ENCODE data around the gene RNF217. TPM values are rescaled to one million over a fixed set of nuclear protein-coding genes. Genes with fewer than 3 reads are reported as not detected.

Gene RNF217
- total RNA-seq, 4 donors from 2014 or later = 4.5 to 15.5 (median 12.4) TPM

DNA sequence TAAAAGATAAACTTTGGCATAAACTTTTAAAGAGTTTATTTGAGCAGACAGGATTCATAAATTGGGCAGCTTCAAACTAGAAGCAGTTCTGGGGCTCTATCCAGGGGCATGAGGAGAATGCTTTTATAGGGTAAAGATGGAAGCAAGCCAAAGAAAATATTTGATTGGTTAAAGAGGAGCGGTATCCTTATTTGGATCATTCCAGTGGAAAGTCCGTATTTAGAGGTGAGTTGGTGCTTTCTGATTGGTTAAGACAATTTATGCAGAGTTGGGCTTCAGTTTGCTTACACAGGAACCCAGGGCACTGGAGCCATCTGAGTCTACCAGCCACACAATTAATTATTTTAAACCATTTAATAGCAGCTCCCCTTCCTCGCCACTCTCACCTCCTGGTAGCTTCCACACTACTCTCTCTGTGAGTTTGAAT, 37.9 kb upstream of the RNF217 start:
- intact Hi-C loops (cut with DNase I; ENCODE audit: low total_unique reads) = no loop called here
- in situ Hi-C loops (cut with MboI; ENCODE audit: low sequenced_read_pairs in 4 of 4) = no loop called here
- DNase-seq = no peak
- no peak overlapping the region for H3K4me3 ChIP-seq
- no peaks in the 10 kb centered on the region for H3K27me3 ChIP-seq
- TF ChIP-seq POLR2A (IDR thresholded peaks at IDR 0.05) = no peak
- TF ChIP-seq, protein P1, sequence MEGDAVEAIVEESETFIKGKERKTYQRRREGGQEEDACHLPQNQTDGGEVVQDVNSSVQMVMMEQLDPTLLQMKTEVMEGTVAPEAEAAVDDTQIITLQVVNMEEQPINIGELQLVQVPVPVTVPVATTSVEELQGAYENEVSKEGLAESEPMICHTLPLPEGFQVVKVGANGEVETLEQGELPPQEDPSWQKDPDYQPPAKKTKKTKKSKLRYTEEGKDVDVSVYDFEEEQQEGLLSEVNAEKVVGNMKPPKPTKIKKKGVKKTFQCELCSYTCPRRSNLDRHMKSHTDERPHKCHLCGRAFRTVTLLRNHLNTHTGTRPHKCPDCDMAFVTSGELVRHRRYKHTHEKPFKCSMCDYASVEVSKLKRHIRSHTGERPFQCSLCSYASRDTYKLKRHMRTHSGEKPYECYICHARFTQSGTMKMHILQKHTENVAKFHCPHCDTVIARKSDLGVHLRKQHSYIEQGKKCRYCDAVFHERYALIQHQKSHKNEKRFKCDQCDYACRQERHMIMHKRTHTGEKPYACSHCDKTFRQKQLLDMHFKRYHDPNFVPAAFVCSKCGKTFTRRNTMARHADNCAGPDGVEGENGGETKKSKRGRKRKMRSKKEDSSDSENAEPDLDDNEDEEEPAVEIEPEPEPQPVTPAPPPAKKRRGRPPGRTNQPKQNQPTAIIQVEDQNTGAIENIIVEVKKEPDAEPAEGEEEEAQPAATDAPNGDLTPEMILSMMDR (IDR thresholded peaks at IDR 0.05 in 4 of 5, conservative IDR thresholded peaks at IDR 0.05 in 1 of 5) = no peak
- no peak for ATAC-seq
- peaks cover 0 to 6% of the 10 kb centered on the region in 2 donors for H3K36me3 ChIP-seq
- no peak overlapping the region for H3K27ac ChIP-seq
- no peaks in the 10 kb centered on the region for H3K4me1 ChIP-seq
- no peaks in the 10 kb centered on the region for H3K9me3 ChIP-seq

DNA sequence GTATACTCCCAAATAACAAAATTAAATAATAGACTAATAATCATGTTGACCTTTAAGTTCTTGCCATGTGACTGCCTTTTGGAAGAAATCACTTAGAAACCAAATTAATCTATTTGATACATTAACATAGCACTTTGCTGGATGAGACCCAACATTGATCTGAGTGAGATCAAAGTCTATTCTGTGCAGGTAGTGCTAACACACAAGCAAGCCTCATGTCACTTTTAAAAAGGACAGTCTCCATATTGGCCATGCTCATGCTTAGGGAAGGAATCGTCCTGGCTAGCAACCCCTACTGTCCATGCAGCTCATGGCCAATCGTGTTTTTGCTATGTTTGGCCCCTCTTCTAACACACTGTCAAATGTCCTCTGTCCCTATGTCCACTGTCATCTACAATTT, 35.8 kb upstream of the RNF217 start:
- DNase-seq (no peak), ATAC-seq (no peak)
- Histone ChIP-seq H3K36me3 (peaks cover 0 to 6% of the 10 kb centered on the region in 2 donors), H3K27ac (no peak overlapping the region), H3K4me1 (no peaks in the 10 kb centered on the region), H3K27me3 (no peaks in the 10 kb centered on the region), H3K9me3 (no peaks in the 10 kb centered on the region), H3K4me3 (no peak overlapping the region)
- intact Hi-C loops (cut with DNase I; ENCODE audit: low total_unique reads) (no loop called here), in situ Hi-C loops (cut with MboI; ENCODE audit: low sequenced_read_pairs in 4 of 4) (no loop called here)
- TF ChIP-seq POLR2A (IDR thresholded peaks at IDR 0.05) = no peak
- TF ChIP-seq, protein P1 (IDR thresholded peaks at IDR 0.05 in 4 of 5, conservative IDR thresholded peaks at IDR 0.05 in 1 of 5) = no peak

DNA sequence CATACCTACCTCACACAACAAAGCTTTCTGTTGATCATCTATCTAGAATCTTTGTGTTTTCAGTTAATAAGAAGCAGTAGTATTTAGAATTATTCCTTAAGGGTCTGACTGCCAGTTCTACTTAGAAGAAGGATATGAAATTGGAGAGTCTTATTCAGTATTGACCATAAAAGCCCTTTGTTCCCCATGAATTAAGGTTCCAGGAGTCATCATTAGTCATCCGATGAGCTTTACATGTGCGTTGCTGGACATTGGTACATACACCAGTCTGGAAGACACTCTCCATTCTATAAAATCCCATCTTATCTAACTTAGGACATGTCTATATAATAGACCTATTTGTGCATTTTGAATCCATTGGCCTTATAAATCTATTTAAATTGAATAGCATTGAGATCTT, 34.4 kb upstream of the RNF217 start:
- no peaks in the 10 kb centered on the region for H3K4me1 ChIP-seq
- ATAC-seq = no peak
- intact Hi-C loops (cut with DNase I; ENCODE audit: low total_unique reads) (no loop called here), in situ Hi-C loops (cut with MboI; ENCODE audit: low sequenced_read_pairs in 4 of 4) (no loop called here)
- peaks cover 0 to 6% of the 10 kb centered on the region in 2 donors for H3K36me3 ChIP-seq
- DNase-seq = no peak
- H3K9me3 ChIP-seq = no peaks in the 10 kb centered on the region
- TF ChIP-seq, protein P1 (IDR thresholded peaks at IDR 0.05 in 4 of 5, conservative IDR thresholded peaks at IDR 0.05 in 1 of 5) = no peak
- TF ChIP-seq POLR2A (IDR thresholded peaks at IDR 0.05) = no peak
- no peaks in the 10 kb centered on the region for H3K27me3 ChIP-seq
- H3K27ac ChIP-seq = no peak overlapping the region
- H3K4me3 ChIP-seq = no peak overlapping the region

DNA sequence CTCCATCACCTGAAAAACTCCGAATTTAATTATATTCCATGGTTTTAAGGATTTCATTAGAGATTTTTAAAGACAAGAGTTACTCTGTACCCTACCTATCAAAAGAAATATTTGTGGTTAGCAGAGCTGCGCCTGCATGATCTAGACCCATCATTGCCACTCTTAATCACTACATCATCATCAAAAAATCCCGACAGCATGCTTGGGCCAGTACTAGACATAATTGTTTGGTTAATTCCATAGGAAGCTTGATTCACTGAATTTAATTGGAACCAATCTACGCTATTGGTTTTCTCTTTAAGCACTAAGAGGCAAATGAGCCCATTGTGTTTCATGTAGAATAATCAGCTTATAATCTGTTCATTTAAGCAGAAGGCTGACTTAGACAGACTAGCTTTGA, 33.4 kb upstream of the RNF217 start:
- Histone ChIP-seq H3K27me3 (no peaks in the 10 kb centered on the region), H3K4me1 (no peaks in the 10 kb centered on the region), H3K9me3 (no peaks in the 10 kb centered on the region), H3K36me3 (peaks cover 0 to 6% of the 10 kb centered on the region in 2 donors), H3K27ac (no peak overlapping the region), H3K4me3 (no peak overlapping the region)
- intact Hi-C loops (cut with DNase I; ENCODE audit: low total_unique reads) (no loop called here), in situ Hi-C loops (cut with MboI; ENCODE audit: low sequenced_read_pairs in 4 of 4) (no loop called here)
- ATAC-seq (no peak), DNase-seq (no peak)
- TF ChIP-seq, protein P1 (IDR thresholded peaks at IDR 0.05 in 4 of 5, conservative IDR thresholded peaks at IDR 0.05 in 1 of 5) = no peak
- TF ChIP-seq POLR2A (IDR thresholded peaks at IDR 0.05) = no peak

DNA sequence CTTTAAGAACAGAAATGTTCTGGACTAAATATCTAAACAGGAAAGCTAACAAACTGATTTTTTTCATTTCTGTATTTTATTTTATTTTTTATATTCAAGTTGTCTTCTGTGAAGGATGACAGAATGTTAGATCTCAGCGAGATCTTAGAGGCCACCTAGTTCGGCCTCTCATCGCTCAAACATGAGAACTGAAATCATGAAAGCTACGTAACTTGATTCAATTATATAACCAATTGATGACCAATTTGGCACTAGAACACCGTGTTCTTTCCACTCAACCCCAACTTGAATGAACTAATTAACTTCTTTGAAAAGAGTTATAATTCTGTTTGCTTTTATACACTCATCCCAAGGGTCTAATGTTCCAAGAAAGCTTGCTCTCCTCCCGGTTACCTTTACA, 24.6 kb upstream of the RNF217 start:
- Histone ChIP-seq H3K4me1 (no peaks in the 10 kb centered on the region), H3K27me3 (no peaks in the 10 kb centered on the region), H3K9me3 (no peaks in the 10 kb centered on the region), H3K27ac (peak overlapping the region in 2 of 4 donors; percentile 21 to 58), H3K4me3 (no peak overlapping the region), H3K36me3 (no peaks in the 10 kb centered on the region)
- no peak for DNase-seq
- in situ Hi-C loops (cut with MboI; ENCODE audit: low sequenced_read_pairs in 4 of 4) = no loop called here
- ATAC-seq = no peak
- no peak for TF ChIP-seq POLR2A (IDR thresholded peaks at IDR 0.05)
- TF ChIP-seq, protein P1 (IDR thresholded peaks at IDR 0.05 in 4 of 5, conservative IDR thresholded peaks at IDR 0.05 in 1 of 5) = no peak
- intact Hi-C loops (cut with DNase I; ENCODE audit: low total_unique reads) = no loop called here
